Naive thymus-derived CD4-positive, alpha-beta T cell (primary cell): ENCODE measurements around the gene ST3GAL5. TPM values are rescaled to one million over a fixed set of nuclear protein-coding genes. Genes with fewer than 3 reads are reported as not detected.

Experiments
- ATAC-seq: fragments of 150-1000 bp; cut with Tn5 transposase; 2 replicates; pipeline ENCODE4 v1.10.0; 2021; ENCODE audit warnings: mild to moderate bottlenecking, moderate library complexity
- CTCF ChIA-PET: fragments of 350-600 bp; sonication (Branson Sonifier 250); formaldehyde crosslinking; loops from one replicate; lab custom pipeline; 2021; ENCODE audit warnings: antibody characterized with exemption; lab: Charles Lee
- POLR2A ChIA-PET: fragments of 350-600 bp; sonication (Branson Sonifier 250); formaldehyde crosslinking; loops from one replicate; lab custom pipeline; 2021; ENCODE audit warnings: antibody characterized with exemption, inconsistent platforms; lab: Charles Lee
- DNase-seq, 9 donors: peaks; one replicate each; pipeline versions ENCODE4 v3.0.0 to v3.0.0-alpha.2; 2020 to 2022; ENCODE audit warnings: mixed read lengths in 1 of 9
- H3K27ac ChIP-seq: one replicate; pipeline ENCODE4 v1.7.0; 2013; ENCODE audit warnings: mild to moderate bottlenecking, low read depth, low read length, moderate library complexity
- H3K27me3 ChIP-seq, 2 donors: one replicate each; pipeline ENCODE4 v1.7.0; 2013; ENCODE audit warnings: low read length in 2 of 2, mild to moderate bottlenecking in 2 of 2, moderate library complexity in 2 of 2; ENCODE audit not compliant: control insufficient read depth in 2 of 2, insufficient read depth in 2 of 2
- H3K36me3 ChIP-seq, 3 experiments: 1 replicate in 2 of 3; 2 replicates in 1 of 3; pipeline ENCODE4 v1.7.0; 2013; ENCODE audit warnings: low read length in 3 of 3, mild to moderate bottlenecking in 3 of 3, moderate library complexity in 1 of 3; ENCODE audit not compliant: insufficient read depth in 3 of 3, control insufficient read depth in 2 of 3
- H3K4me1 ChIP-seq, 2 donors: one replicate each; pipeline ENCODE4 v1.7.0; 2013; ENCODE audit warnings: low read length in 2 of 2, mild to moderate bottlenecking in 2 of 2, moderate library complexity in 1 of 2; ENCODE audit not compliant: control insufficient read depth in 2 of 2, insufficient read depth in 2 of 2
- H3K4me3 ChIP-seq: 2 replicates; pipeline ENCODE4 v1.7.0; 2013; ENCODE audit warnings: mild to moderate bottlenecking, low read length
- H3K9me3 ChIP-seq, 3 experiments: 1 replicate in 2 of 3; 2 replicates in 1 of 3; pipeline ENCODE4 v1.7.0; 2013; ENCODE audit warnings: low read length in 3 of 3; ENCODE audit not compliant: control insufficient read depth in 2 of 3
- H3K27ac Mint-ChIP-seq, 9 donors: one replicate each; pipeline ENCODE4 v1.8.0; 2020 to 2022; ENCODE audit warnings: mixed read lengths in 9 of 9, mild to moderate bottlenecking in 8 of 9, moderate library complexity in 5 of 9, inconsistent platforms in 2 of 9
- H3K27me3 Mint-ChIP-seq, 5 donors: one replicate each; pipeline ENCODE4 v1.8.0; 2021 to 2022; ENCODE audit warnings: mixed read lengths in 5 of 5, mild to moderate bottlenecking in 1 of 5
- H3K36me3 Mint-ChIP-seq, 5 donors: one replicate each; pipeline ENCODE4 v1.8.0; 2020 to 2022; ENCODE audit warnings: mixed read lengths in 5 of 5, mild to moderate bottlenecking in 3 of 5, inconsistent platforms in 1 of 5
- H3K4me1 Mint-ChIP-seq, 7 donors: one replicate each; pipeline ENCODE4 v1.8.0; 2020 to 2022; ENCODE audit warnings: mixed read lengths in 7 of 7, mild to moderate bottlenecking in 3 of 7, inconsistent platforms in 1 of 7
- H3K4me3 Mint-ChIP-seq, 10 donors: one replicate each; pipeline ENCODE4 v1.8.0; 2020 to 2022; ENCODE audit warnings: mild to moderate bottlenecking in 10 of 10, mixed read lengths in 10 of 10, moderate library complexity in 6 of 10, inconsistent platforms in 2 of 10
- H3K9me3 Mint-ChIP-seq, 11 donors: one replicate each; pipeline ENCODE4 v1.8.0; 2020 to 2022; ENCODE audit warnings: mixed read lengths in 11 of 11, mild to moderate bottlenecking in 4 of 11, inconsistent platforms in 1 of 11, moderate library complexity in 1 of 11
- intact Hi-C, 2 donors: fragments of 100-400 bp; cut with micrococcal nuclease; formaldehyde crosslinking; loops; one replicate each; pipeline ENCODE4 v1.15.1; 2023
- polyA plus RNA-seq, 2 donors: library from polyadenylated mRNA; unstranded; fragments of 300-500 nt; fragmentation: Illumina TruSeq; gene quantifications; one replicate each; pipeline ENCODE4 v1.2.3, GENCODE V29; 2021
- total RNA-seq, 6 experiments: library from RNA in 5 of 6; stranded (reverse) in 5 of 6; gene quantifications; 1 replicate in 5 of 6; 2 replicates in 1 of 6; pipeline ENCODE4 v1.2.3 and lab custom pipeline; 2021 to 2026

The ST3GAL5 gene
- total and polyA plus RNA-seq, 7 experiments from 2014 or later, result 15.0 to 53.6 (median 39.3) TPM

DNA sequence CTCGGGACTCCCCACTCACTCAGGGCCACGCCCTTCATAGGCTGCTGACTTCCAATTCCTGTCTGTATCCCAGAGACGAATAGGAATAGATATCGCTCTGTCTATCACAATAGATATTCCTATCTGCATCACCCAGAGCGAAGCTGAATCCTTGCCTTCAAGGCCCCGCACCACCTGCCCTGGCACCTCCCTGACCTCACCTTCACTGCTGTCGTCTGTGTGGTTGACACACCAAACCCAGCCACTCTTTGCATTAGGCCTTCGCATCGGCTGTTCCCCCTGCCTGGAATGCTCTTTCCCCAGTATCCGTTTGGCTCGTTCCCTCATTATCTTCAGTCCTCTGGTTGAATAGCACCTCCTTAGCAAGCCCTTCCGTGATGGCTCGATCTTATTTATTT is 91.5 kb downstream of the ST3GAL5 start:
- ChIA-PET CTCF (no interaction called here), POLR2A (no interaction called here)
- Mint-ChIP-seq H3K4me1 (peaks cover 0 to 2% (median 0%) of the 10 kb centered on the region in 7 donors), H3K36me3 (peaks cover 0 to 9% (median 5%) of the 10 kb centered on the region in 5 donors), H3K9me3 (peaks cover 0 to 21% (median 2%) of the 10 kb centered on the region in 11 donors), H3K4me3 (no peak overlapping the region), H3K27ac (peak overlapping the region in 1 of 9 donors; percentile 68), H3K27me3 (peaks cover 11 to 28% (median 16%) of the 10 kb centered on the region in 5 donors)
- no peaks in the 10 kb centered on the region for H3K4me1 ChIP-seq
- H3K36me3 ChIP-seq, result no peaks in the 10 kb centered on the region
- H3K27me3 ChIP-seq, result no peaks in the 10 kb centered on the region
- H3K27ac ChIP-seq, result no peak overlapping the region
- no peak overlapping the region for H3K4me3 ChIP-seq
- no peak for DNase-seq
- intact Hi-C loops, result no loop called here
- H3K9me3 ChIP-seq, result no peaks in the 10 kb centered on the region
- ATAC-seq, result no peak

DNA sequence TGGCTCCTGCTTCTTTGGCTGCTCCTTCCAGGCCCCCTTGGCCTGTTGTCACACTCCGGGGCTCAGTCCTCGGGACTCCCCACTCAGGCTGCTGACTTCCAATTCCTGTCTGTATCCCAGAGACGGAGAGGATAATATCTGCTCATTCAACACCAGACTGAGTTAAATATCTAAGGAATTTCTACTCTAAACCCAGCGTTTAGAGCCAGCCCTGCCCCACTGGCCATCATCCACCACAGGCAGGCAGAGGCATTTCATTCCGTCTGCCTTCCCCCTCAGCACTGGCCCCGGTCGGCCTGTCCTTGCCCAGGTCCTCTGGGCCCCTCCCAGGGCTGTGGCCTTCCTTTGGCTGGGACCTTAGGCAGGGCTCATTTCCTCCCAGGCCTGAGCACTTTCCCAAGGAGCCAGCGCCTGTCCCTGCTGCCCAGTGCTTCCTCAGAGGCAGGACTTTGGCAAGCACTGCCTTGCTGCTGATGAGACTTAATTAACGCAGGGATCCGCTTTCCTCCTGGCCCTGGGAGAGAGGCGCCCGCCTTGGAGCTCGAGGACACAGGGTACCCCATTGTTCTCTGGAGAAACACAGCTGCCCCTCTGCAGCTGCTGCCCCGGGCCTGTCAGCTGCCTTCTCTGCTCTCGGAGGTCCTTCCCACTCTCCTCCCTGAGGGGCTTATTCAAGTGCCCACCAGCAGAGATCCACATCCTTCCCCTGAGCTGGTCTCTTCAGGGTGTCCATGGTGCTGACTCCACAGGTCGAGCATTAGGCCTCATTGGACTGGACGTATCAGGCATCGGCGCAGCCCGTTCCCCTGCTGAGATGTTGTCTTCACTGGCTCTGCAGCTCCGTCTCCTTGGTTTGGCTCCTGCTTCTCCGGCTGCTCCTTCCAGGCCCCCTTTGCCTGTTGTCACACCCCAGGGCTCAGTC is 92.2 kb downstream of the ST3GAL5 start:
- intact Hi-C loops, result no loop called here
- no peaks in the 10 kb centered on the region for H3K4me1 ChIP-seq
- Mint-ChIP-seq H3K9me3 (peaks cover 0 to 17% (median 2%) of the 10 kb centered on the region in 11 donors), H3K4me3 (no peak overlapping the region), H3K27ac (peak overlapping the region in 1 of 9 donors; percentile 68), H3K36me3 (peaks cover 0 to 5% (median 5%) of the 10 kb centered on the region in 5 donors), H3K27me3 (peaks cover 11 to 28% (median 20%) of the 10 kb centered on the region in 5 donors), H3K4me1 (peaks cover 0 to 2% (median 0%) of the 10 kb centered on the region in 7 donors)
- H3K27ac ChIP-seq, result no peak overlapping the region
- no peaks in the 10 kb centered on the region for H3K9me3 ChIP-seq
- no peak for ATAC-seq
- DNase-seq, result no peak
- POLR2A ChIA-PET, result no interaction called here
- H3K4me3 ChIP-seq, result no peak overlapping the region
- CTCF ChIA-PET, result interaction anchor here (1.2 kb wide), 1 partner anchor 17 kb away, joined by 3 read pairs; no protein-coding TSS in a partner anchor
- no peaks in the 10 kb centered on the region for H3K36me3 ChIP-seq
- no peaks in the 10 kb centered on the region for H3K27me3 ChIP-seq

DNA sequence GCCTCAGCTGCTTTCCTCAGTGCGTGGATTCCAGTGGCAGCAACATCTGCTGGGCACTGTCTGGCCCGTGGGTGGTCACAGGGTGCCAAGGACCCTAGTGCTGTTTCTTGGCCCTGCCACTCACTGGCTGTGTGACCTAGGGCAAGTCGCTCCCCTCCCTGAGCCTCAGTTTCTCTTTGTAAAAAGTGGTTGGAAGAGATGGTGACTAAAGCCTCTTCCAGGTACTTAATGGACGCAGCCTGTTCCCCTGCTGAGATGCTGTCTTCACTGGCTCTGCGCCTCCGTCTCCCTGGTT is 92.8 kb downstream of the ST3GAL5 start:
- intact Hi-C loops, result no loop called here
- Histone ChIP-seq H3K4me3 (no peak overlapping the region), H3K27ac (no peak overlapping the region), H3K9me3 (no peaks in the 10 kb centered on the region), H3K27me3 (no peaks in the 10 kb centered on the region), H3K36me3 (no peaks in the 10 kb centered on the region), H3K4me1 (no peaks in the 10 kb centered on the region)
- Mint-ChIP-seq H3K4me1 (peaks cover 0 to 2% (median 0%) of the 10 kb centered on the region in 7 donors), H3K27ac (no peak overlapping the region), H3K27me3 (peaks cover 11 to 28% (median 20%) of the 10 kb centered on the region in 5 donors), H3K4me3 (no peak overlapping the region), H3K9me3 (peaks cover 0 to 11% (median 2%) of the 10 kb centered on the region in 11 donors), H3K36me3 (peaks cover 0 to 3% (median 0%) of the 10 kb centered on the region in 5 donors)
- ATAC-seq, result no peak
- DNase-seq, result no peak
- ChIA-PET CTCF (interaction anchor here (1.2 kb wide), 1 partner anchor 17 kb away, joined by 3 read pairs; no protein-coding TSS in a partner anchor), POLR2A (no interaction called here)

DNA sequence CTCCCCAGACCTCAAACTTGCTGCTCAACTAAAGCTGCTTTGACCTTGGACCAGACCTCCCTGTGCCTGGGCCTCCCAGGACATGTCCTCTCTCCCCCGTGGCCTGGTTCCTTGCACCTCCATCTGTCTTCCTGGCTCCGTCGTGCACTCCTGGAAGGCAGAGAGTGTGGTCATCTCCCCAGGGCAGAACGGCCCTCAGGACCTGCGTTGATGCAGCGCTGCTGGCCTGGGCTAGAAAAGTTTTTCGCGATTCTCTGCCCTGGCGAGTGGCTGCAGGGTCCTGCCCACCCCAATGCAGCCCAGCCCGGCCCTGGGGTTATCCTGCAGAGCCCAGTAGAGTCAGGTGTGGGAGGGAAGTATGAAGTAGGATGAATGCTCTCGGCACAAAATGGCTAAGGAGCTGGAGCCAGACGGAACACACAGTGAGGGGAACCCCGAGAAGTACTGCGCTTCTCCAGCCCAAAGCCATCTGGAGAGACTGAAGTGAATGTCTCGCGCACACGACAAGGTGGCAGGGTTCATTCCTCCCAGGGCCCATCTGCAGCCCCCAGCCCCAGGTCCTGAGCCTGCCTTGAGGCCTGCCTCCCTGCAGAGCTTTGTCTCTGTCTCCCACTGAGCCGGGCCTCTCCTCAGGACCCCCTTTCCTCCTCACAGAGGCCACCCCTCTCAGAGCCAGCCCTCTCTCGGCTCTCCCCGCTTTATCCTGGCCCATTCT is 93.3 kb downstream of the ST3GAL5 start:
- Histone ChIP-seq H3K27ac (no peak overlapping the region), H3K36me3 (no peaks in the 10 kb centered on the region), H3K9me3 (no peaks in the 10 kb centered on the region), H3K4me3 (no peak overlapping the region), H3K4me1 (no peaks in the 10 kb centered on the region), H3K27me3 (no peaks in the 10 kb centered on the region)
- intact Hi-C loops, result no loop called here
- Mint-ChIP-seq H3K27ac (no peak overlapping the region), H3K9me3 (peaks cover 0 to 6% (median 0%) of the 10 kb centered on the region in 11 donors), H3K4me3 (no peak overlapping the region), H3K27me3 (peaks cover 11 to 29% (median 20%) of the 10 kb centered on the region in 5 donors), H3K4me1 (peaks cover 0 to 2% (median 0%) of the 10 kb centered on the region in 7 donors), H3K36me3 (no peaks in the 10 kb centered on the region)
- ATAC-seq (no peak), DNase-seq (no peak)
- CTCF ChIA-PET, result interaction anchor here (1.2 kb wide), 1 partner anchor 18 kb away, joined by 3 read pairs; no protein-coding TSS in a partner anchor
- POLR2A ChIA-PET, result no interaction called here

DNA sequence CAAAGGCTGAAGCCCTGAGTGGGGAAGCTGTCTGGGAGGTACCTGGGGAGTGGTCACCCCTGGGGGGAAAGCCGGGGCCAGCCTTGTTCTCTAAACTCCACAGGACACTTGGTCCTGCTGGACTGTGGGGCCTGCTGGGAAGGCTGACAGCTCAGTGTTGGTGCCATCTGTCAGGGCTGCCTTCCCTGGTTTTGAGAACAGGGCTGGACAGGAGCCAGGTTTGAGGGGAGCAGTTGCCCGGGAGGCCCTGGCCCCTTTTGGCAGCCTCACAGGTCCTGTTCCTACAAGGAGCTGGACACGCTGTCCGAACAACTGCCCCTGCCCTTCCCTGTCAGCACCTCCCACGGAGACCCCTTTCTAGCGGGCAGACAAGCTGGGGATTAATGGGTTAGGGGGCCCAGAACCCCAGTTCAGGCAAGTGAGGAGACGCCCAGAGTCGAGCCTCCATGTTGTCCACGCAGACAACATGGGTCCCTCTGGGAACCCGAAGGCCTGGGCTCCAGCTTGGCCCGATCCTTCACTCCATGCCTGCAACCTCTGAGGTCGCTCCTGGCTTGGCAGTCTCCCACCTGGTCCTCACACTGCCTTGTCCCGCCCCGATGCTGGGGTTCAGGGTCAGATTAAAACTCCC is 94.2 kb downstream of the ST3GAL5 start:
- intact Hi-C loops, result no loop called here
- POLR2A ChIA-PET, result no interaction called here
- Mint-ChIP-seq H3K4me3 (no peak overlapping the region), H3K4me1 (peaks cover 0 to under 1% (median 0%) of the 10 kb centered on the region in 7 donors), H3K9me3 (peaks cover 0 to under 1% (median 0%) of the 10 kb centered on the region in 11 donors), H3K36me3 (no peaks in the 10 kb centered on the region), H3K27me3 (peaks cover 11 to 28% (median 20%) of the 10 kb centered on the region in 5 donors), H3K27ac (no peak overlapping the region)
- DNase-seq (no peak), ATAC-seq (no peak)
- Histone ChIP-seq H3K36me3 (no peaks in the 10 kb centered on the region), H3K9me3 (no peaks in the 10 kb centered on the region), H3K4me1 (no peaks in the 10 kb centered on the region), H3K4me3 (no peak overlapping the region), H3K27me3 (no peaks in the 10 kb centered on the region), H3K27ac (no peak overlapping the region)
- CTCF ChIA-PET, result no interaction called here

DNA sequence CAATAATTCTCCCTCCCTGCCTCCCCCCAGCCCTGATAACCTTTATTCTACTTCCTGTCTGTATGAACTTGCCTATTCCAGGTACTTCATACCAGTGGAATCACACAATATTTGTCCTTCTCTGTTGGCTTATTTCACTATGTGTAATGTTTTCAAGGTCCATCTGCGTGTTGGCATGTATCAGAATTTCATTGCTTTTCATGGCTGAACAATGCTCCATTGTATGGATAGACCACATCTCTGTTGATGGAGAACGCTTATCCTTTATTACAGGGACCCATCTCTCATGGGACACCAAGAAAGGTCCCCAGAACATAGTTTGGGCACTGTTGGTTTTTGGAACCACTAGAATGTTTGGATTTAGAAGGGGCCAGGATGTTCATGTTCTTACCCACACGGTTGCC is 94.8 kb downstream of the ST3GAL5 start:
- no peak overlapping the region for H3K27ac ChIP-seq
- Mint-ChIP-seq H3K27me3 (peaks cover 11 to 26% (median 19%) of the 10 kb centered on the region in 5 donors), H3K36me3 (no peaks in the 10 kb centered on the region), H3K4me3 (no peak overlapping the region), H3K4me1 (no peaks in the 10 kb centered on the region), H3K27ac (no peak overlapping the region), H3K9me3 (no peaks in the 10 kb centered on the region)
- ChIA-PET CTCF (no interaction called here), POLR2A (no interaction called here)
- H3K27me3 ChIP-seq, result no peaks in the 10 kb centered on the region
- ATAC-seq (no peak), DNase-seq (no peak)
- H3K36me3 ChIP-seq, result no peaks in the 10 kb centered on the region
- no peak overlapping the region for H3K4me3 ChIP-seq
- intact Hi-C loops, result no loop called here
- no peaks in the 10 kb centered on the region for H3K9me3 ChIP-seq
- no peaks in the 10 kb centered on the region for H3K4me1 ChIP-seq
